Tibial nerve (tissue), 4 donors: ENCODE results near the gene CRYBB1. TPM values are rescaled to one million over a fixed set of nuclear protein-coding genes. Genes with fewer than 3 reads are reported as not detected.

Experiments
- DNase-seq, 2 donors: peaks; one replicate each; pipeline ENCODE4 v3.0.0-alpha.2; 2019; ENCODE audit warnings: low spot score in 2 of 2
- H3K27ac ChIP-seq, 4 donors: fragments of 200-600 bp; sonication (generic) in 3 of 4; one replicate each; pipeline ENCODE4 v1.5.1; 2017 to 2019; ENCODE audit warnings: mild to moderate bottlenecking in 1 of 4
- H3K27me3 ChIP-seq, 2 donors: fragments of 200-600 bp; sonication (generic) in 1 of 2; one replicate each; pipeline versions ENCODE4 v1.5.1 to v1.6.0; 2017 to 2019
- H3K36me3 ChIP-seq, 3 donors: fragments of 200-600 bp; sonication (generic); one replicate each; pipeline ENCODE4 v1.5.1; 2018 to 2019
- H3K4me1 ChIP-seq, 4 donors: fragments of 200-600 bp; sonication (generic) in 3 of 4; one replicate each; pipeline ENCODE4 v1.5.1; 2017 to 2019
- H3K4me3 ChIP-seq, 4 donors: fragments of 200-600 bp; sonication (generic) in 3 of 4; one replicate each; pipeline ENCODE4 v1.5.1; 2017 to 2019; ENCODE audit warnings: mild to moderate bottlenecking in 1 of 4, moderate library complexity in 1 of 4
- H3K9me3 ChIP-seq, 4 donors: fragments of 200-600 bp; sonication (generic) in 3 of 4; one replicate each; pipeline ENCODE4 v1.5.1; 2017 to 2019
- CTCF ChIP-seq, 5 experiments: fragments of 200-600 bp in 3 of 5; fragments of 450-650 bp in 2 of 5; sonication (generic) in 3 of 5; IDR thresholded peaks; one replicate each; pipeline ENCODE4 v1.5.1; 2016 to 2019; ENCODE audit warnings: antibody characterized with exemption in 5 of 5, mild to moderate bottlenecking in 3 of 5, moderate library complexity in 2 of 5
- EP300 ChIP-seq, 2 donors: sonication (generic); formaldehyde crosslinking; IDR thresholded peaks; one replicate each; pipeline ENCODE4 v1.6.1; 2017; ENCODE audit warnings: antibody characterized with exemption in 2 of 2, mild to moderate bottlenecking in 1 of 2
- POLR2A ChIP-seq, 2 donors: fragments of 450-650 bp; IDR thresholded peaks; one replicate each; pipeline ENCODE4 v1.6.1; 2017; ENCODE audit warnings: antibody characterized with exemption in 2 of 2, mild to moderate bottlenecking in 2 of 2, moderate library complexity in 2 of 2
- whole genome bisulfite sequencing, 2 donors: methylation state at CpG; one replicate each; pipeline ENCODE4 v1.1.5; 2018; 5-methylcytosine and 5-hydroxymethylcytosine counted together
- total RNA-seq, 4 donors: library from RNA; depleted of rRNA; stranded (reverse); fragments of >200 nt; gene quantifications; one replicate each; pipeline ENCODE4 v1.1.0, GENCODE V29; 2016

The CRYBB1 gene
- total RNA-seq, 4 donors from 2014 or later: 0.84 to 4.8 (median 1.8) TPM

GRCh38 chr22:26589845-26590736 lies 27.7 kb downstream of the CRYBB1 start, which contains the start of gene TPST2:
TPST2 (minus strand) TSS chr22:26590132; CDS start chr22:26541630, 48,502 bp downstream.
- no peaks in the 10 kb centered on the region for H3K27me3 ChIP-seq
- peak within 1 kb of the TSS; percentile 33 to 93 (median 85) for H3K27ac ChIP-seq
- TF ChIP-seq CTCF (IDR thresholded peaks at IDR 0.05) (peak in 1 of 5 experiments; percentile 27), EP300 (IDR thresholded peaks at IDR 0.05) (peak in 1 of 2 donors; percentile 80), POLR2A (IDR thresholded peaks at IDR 0.05) (peak; percentile 64 to 76)
- H3K4me1 ChIP-seq: peaks cover 0 to 37% (median 14%) of the 10 kb centered on the region in 4 donors
- WGBS, 2 donors: 1 to 8% methylated on average over 11 to 47 of the region's 72 CpGs
- H3K4me3 ChIP-seq: peak within 1 kb of the TSS; percentile 70 to 96 (median 78)
- H3K36me3 ChIP-seq: no peaks in the 10 kb centered on the region
- peak; percentile 61 to 62 for DNase-seq
- no peaks in the 10 kb centered on the region for H3K9me3 ChIP-seq

- DNase-seq: no peak
- peak overlapping the region; percentile 33 to 93 (median 85) for H3K27ac ChIP-seq
These were observed 28.4 kb downstream of the CRYBB1 start for GRCh38 chr22:26589367-26589844.

GRCh38 chr22:26588729-26589366 lies 29.0 kb downstream of the CRYBB1 start:
- Histone ChIP-seq H3K27me3 (no peaks in the 10 kb centered on the region), H3K4me1 (peaks cover 0 to 39% (median 14%) of the 10 kb centered on the region in 4 donors), H3K9me3 (no peaks in the 10 kb centered on the region), H3K27ac (peak overlapping the region in 3 of 4 donors; percentile 83 to 93 (median 87)), H3K36me3 (no peaks in the 10 kb centered on the region), H3K4me3 (peak overlapping the region; percentile 70 to 96 (median 78))
- TF ChIP-seq CTCF (IDR thresholded peaks at IDR 0.05) (no peak), EP300 (IDR thresholded peaks at IDR 0.05) (no peak), POLR2A (IDR thresholded peaks at IDR 0.05) (no peak)
- 58 to 59% methylated on average over 14 of the region's 14 CpGs for WGBS, 2 donors
- DNase-seq: no peak

More at GRCh38 chr22:26589367-26589844, 28.4 kb downstream of the CRYBB1 start:
- WGBS, 2 donors: 0% methylated on average over 21 to 30 of the region's 44 CpGs
- H3K27me3 ChIP-seq: no peaks in the 10 kb centered on the region
- TF ChIP-seq EP300 (IDR thresholded peaks at IDR 0.05) (no peak), CTCF (IDR thresholded peaks at IDR 0.05) (no peak), POLR2A (IDR thresholded peaks at IDR 0.05) (no peak)
- peak overlapping the region; percentile 70 to 96 (median 78) for H3K4me3 ChIP-seq
- peaks cover 0 to 39% (median 14%) of the 10 kb centered on the region in 4 donors for H3K4me1 ChIP-seq
- no peaks in the 10 kb centered on the region for H3K9me3 ChIP-seq
- no peaks in the 10 kb centered on the region for H3K36me3 ChIP-seq

DNA sequence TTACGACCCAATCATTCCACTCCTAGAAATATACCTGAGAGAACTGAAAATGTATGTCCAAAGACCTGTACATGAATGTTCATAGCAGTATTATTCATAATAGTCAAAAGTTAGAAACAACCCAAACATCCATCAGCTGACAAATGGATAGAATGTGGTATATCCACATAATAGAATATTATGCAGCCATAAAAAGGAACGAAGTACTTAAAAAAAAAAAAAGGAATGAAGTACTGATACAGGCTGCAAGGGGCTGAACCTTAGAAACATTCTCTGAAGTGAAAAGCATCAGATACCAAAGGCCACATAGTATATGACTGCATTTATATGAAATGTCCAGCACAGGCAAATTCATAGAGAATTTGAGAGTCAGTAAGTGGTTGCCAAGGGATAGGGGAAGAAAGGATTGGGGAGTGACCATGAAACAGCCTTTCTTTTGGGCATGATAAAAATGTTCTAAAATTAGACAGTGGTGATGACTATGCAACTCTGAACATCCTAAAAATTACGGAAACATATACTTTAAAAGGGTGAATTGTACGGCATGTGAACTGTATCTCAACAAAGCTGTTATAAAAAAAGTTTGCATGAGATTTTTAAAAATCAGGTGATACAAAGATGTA lies 29.7 kb downstream of the CRYBB1 start:
- Histone ChIP-seq H3K36me3 (no peaks in the 10 kb centered on the region), H3K4me3 (no peak overlapping the region), H3K27ac (no peak overlapping the region), H3K9me3 (no peaks in the 10 kb centered on the region), H3K27me3 (no peaks in the 10 kb centered on the region), H3K4me1 (peaks cover 0 to 39% (median 14%) of the 10 kb centered on the region in 4 donors)
- no peak for DNase-seq
- no peak for TF ChIP-seq CTCF (IDR thresholded peaks at IDR 0.05)
- TF ChIP-seq EP300 (IDR thresholded peaks at IDR 0.05): no peak
- TF ChIP-seq POLR2A (IDR thresholded peaks at IDR 0.05): no peak
- WGBS, 2 donors: 91% methylated on average over 4 of the region's 4 CpGs
